K562 (cell line): Measurements from ENCODE around the gene LY6G5B. TPM values are rescaled to one million over a fixed set of nuclear protein-coding genes. Genes with fewer than 3 reads are reported as not detected.

ENCODE experiments used
- ATAC-seq: fragments of 200-7000 bp; cut with Tn5 transposase; 3 replicates; pipeline ENCODE4 v1.9.1; 2020; ENCODE audit warnings: moderate library complexity
- BruUV-seq: library from RNA; stranded (reverse); fragments of 400-500 nt; replicated peaks from 2 replicates; lab custom pipeline; 2021; lab: Mats Ljungman, UMichigan
- CTCF ChIA-PET: fragments of 300-600 bp; formaldehyde crosslinking; extraction: SDS; loops from one replicate; lab custom pipeline; 2021; ENCODE audit warnings: low intra/inter-chr PET ratio; lab: Yijun Ruan, JAX
- POLR2A ChIA-PET: fragments of 300-600, 350-650 bp; sonication (Branson Sonifier 250); formaldehyde crosslinking; extraction: SDS; loops from one replicate; lab custom pipeline; 2021; ENCODE audit warnings: antibody characterized with exemption, inconsistent platforms; lab: Yijun Ruan, JAX
- DNase-seq, 4 experiments: peaks; one replicate each; pipeline versions ENCODE4 v3.0.0 to v3.0.0-alpha.2; 2011 to 2018; ENCODE audit warnings: low spot score in 3 of 4, mixed read lengths in 3 of 4; ENCODE audit errors: extremely low read depth in 1 of 4
- FAIRE-seq: peaks from 2 replicates; lab custom pipeline; 2011; peaks lifted over from hg19 to GRCh38; lab: Jason Lieb, UNC
- H2AFZ ChIP-seq: 2 replicates; pipeline ENCODE4 v1.6.0; 2011; ENCODE audit warnings: low read depth, low read length, control low read depth, inconsistent platforms
- H3K27ac ChIP-seq: fragments of 200-600 bp; 3 replicates; pipeline ENCODE4 v1.8.0; 2011; ENCODE audit warnings: low read depth, mild to moderate bottlenecking, control low read depth, inconsistent platforms, low read length, moderate library complexity, mixed read lengths; ENCODE audit errors: extremely low read depth
- H3K27me3 ChIP-seq, 2 experiments: fragments of 300-600 bp in 1 of 2; 2 replicates in 1 of 2; 3 replicates in 1 of 2; pipeline versions ENCODE4 v1.6.0 to v1.8.0; 2011; ENCODE audit warnings: inconsistent platforms in 2 of 2, low read length in 2 of 2, mild to moderate bottlenecking in 1 of 2, mixed read lengths in 1 of 2, moderate library complexity in 1 of 2; ENCODE audit not compliant: control insufficient read depth in 2 of 2, insufficient read depth in 2 of 2
- H3K36me3 ChIP-seq: fragments of 300-600 bp; 3 replicates; pipeline ENCODE4 v1.8.0; 2011; ENCODE audit warnings: mild to moderate bottlenecking, low read length, inconsistent platforms; ENCODE audit not compliant: control insufficient read depth, insufficient read depth
- H3K4me1 ChIP-seq, 2 experiments: fragments of 200-600 bp in 1 of 2; replicated peaks in 1 of 2; 2 replicates in 1 of 2; 3 replicates in 1 of 2; pipeline versions ENCODE4 v1.5.1 to v1.8.0; 2011; ENCODE audit warnings: inconsistent platforms in 2 of 2, low read length in 2 of 2, mild to moderate bottlenecking in 1 of 2, mixed read lengths in 1 of 2, moderate library complexity in 1 of 2; ENCODE audit not compliant: control insufficient read depth in 2 of 2, insufficient read depth in 2 of 2
- H3K4me2 ChIP-seq: 2 replicates; pipeline ENCODE4 v1.6.1; 2011; ENCODE audit warnings: low read length, control low read depth, inconsistent platforms, mixed read lengths; ENCODE audit not compliant: insufficient read depth
- H3K4me3 ChIP-seq: fragments of 200-600 bp; sonication (generic), shearing (Covaris generic); 2 replicates; pipeline ENCODE4 v1.5.1; 2016; ENCODE audit warnings: control low read depth, inconsistent platforms
- H3K79me2 ChIP-seq: fragments of 200-600 bp; 3 replicates; pipeline ENCODE4 v1.8.0; 2011; ENCODE audit warnings: low read length, inconsistent platforms; ENCODE audit not compliant: control insufficient read depth, insufficient read depth
- H3K9ac ChIP-seq, 2 experiments: 2 replicates each; pipeline versions ENCODE4 v1.6.0 to v1.6.1; 2011; ENCODE audit warnings: low read depth in 2 of 2, low read length in 2 of 2, control low read depth in 1 of 2, inconsistent platforms in 1 of 2, mild to moderate bottlenecking in 1 of 2, mixed read lengths in 1 of 2; ENCODE audit not compliant: insufficient read depth in 1 of 2
- H3K9me1 ChIP-seq: one replicate; pipeline ENCODE4 v1.6.0; 2011; ENCODE audit warnings: inconsistent platforms, mild to moderate bottlenecking, low read length, moderate library complexity; ENCODE audit not compliant: control insufficient read depth, insufficient read depth
- H3K9me3 ChIP-seq: replicated peaks from 2 replicates; pipeline ENCODE4 v1.5.1; 2011; ENCODE audit warnings: low read depth, low read length, inconsistent platforms; ENCODE audit not compliant: control insufficient read depth, insufficient read depth
- H4K20me1 ChIP-seq: replicated peaks from 2 replicates; pipeline ENCODE4 v1.6.1; 2011; ENCODE audit warnings: low read length, inconsistent platforms, mixed read lengths; ENCODE audit not compliant: control insufficient read depth, insufficient read depth
- NR1H2 ChIP-seq: sonication (generic); formaldehyde crosslinking; IDR thresholded peaks from 2 replicates; pipeline ENCODE4 v1.4.0; 2020; ENCODE audit warnings: mild to moderate bottlenecking, missing genetic modification reagents
- RBFOX2 ChIP-seq: fragments of 200-400 bp; formaldehyde crosslinking; IDR thresholded peaks from 2 replicates; pipeline ENCODE4 v1.6.1; 2017; ENCODE audit warnings: low read depth, mild to moderate bottlenecking, low read length, moderate library complexity
- SMARCC2 ChIP-seq: fragments of 450-650 bp; IDR thresholded peaks from 2 replicates; pipeline ENCODE4 v1.6.1; 2017; ENCODE audit warnings: antibody characterized with exemption, moderate library complexity, mild to moderate bottlenecking, low read depth
- TFAP4 ChIP-seq: sonication (generic); formaldehyde crosslinking; IDR thresholded peaks from 2 replicates; pipeline ENCODE4 v1.8.0; 2022; ENCODE audit warnings: missing genetic modification reagents, mild to moderate bottlenecking, moderate library complexity, borderline replicate concordance
- ZBTB7A ChIP-seq: IDR thresholded peaks from 2 replicates; pipeline ENCODE4 v1.6.1; 2011; ENCODE audit warnings: low read depth, mild to moderate bottlenecking, low read length, moderate library complexity, borderline replicate concordance; ENCODE audit not compliant: control insufficient read depth
- ZNF253 ChIP-seq: fragments of 250-450 bp; sonication (Bioruptor Pico); conservative IDR thresholded peaks from 2 replicates; pipeline ENCODE4 v1.6.1; 2021; ENCODE audit warnings: mild to moderate bottlenecking
- WGBS: fragments of 100-300 bp; shearing (Covaris generic); methylation state at CpG from one replicate; pipeline ENCODE4 v1.1.6; 2016; ENCODE audit warnings: low coverage, mixed read lengths; ENCODE audit not compliant: insufficient coverage; ENCODE audit errors: missing lambda C conversion rate; 5-methylcytosine and 5-hydroxymethylcytosine counted together
- in situ Hi-C: fragments of 300-500 bp; cut with MboI; formaldehyde crosslinking; loops from 4 replicates; pipeline ENCODE4 v1.15.0; 2018; ENCODE audit warnings: inconsistent platforms, mixed read lengths
- intact Hi-C: fragments of 100-400 bp; cut with micrococcal nuclease; formaldehyde crosslinking; loops from 2 replicates; pipeline ENCODE4 v1.14.2; 2022
- polyA plus RNA-seq, 8 experiments: library from polyadenylated mRNA; depleted of rRNA in 4 of 8; stranded (reverse) in 5 of 8; unstranded in 3 of 8; fragments of >200 nt; fragmentation: Nextera tagmentation in 2 of 8; fragmentation: Illumina TruSeq in 1 of 8; extraction: Ambion mirVana in 2 of 8; extraction: Trizol in 1 of 8; gene quantifications; 2 replicates each; pipeline versions ENCODE4 v1.2.1 to v1.2.3, GENCODE V29; 2011 to 2014; ENCODE audit warnings: inconsistent platforms in 1 of 8, missing spikeins in 1 of 8
- total RNA-seq, 7 experiments: library from RNA; depleted of rRNA in 6 of 7; stranded (reverse); fragments of >200 nt in 6 of 7; fragmentation: Illumina TruSeq in 2 of 7; extraction: Trizol in 2 of 7; gene quantifications; 2 replicates each; pipeline versions ENCODE4 v1.2.1 to v1.2.3, GENCODE V29; 2011 to 2021; ENCODE audit warnings: low replicate concordance in 1 of 7
- TF ChIP-seq, protein P1 (sequence below), 3 experiments: fragments of 200-800 bp in 1 of 3; sonication (Bioruptor generic) in 1 of 3; sonication (generic) in 1 of 3; formaldehyde crosslinking in 1 of 3; IDR thresholded peaks; 2 replicates each; pipeline versions ENCODE4 v1.6.1 to v1.8.0; 2016 to 2022; ENCODE audit warnings: mild to moderate bottlenecking in 2 of 3, missing compliant biosample characterization in 2 of 3, missing genetic modification characterization in 2 of 3, missing genetic modification reagents in 1 of 3

Gene LY6G5B
- total and polyA plus RNA-seq, 9 of the 15 experiments (the other 6 are each of a cell fraction or from before 2014, with no cell fraction given), result 6.0 to 27.0 (median 7.5) TPM

GRCh38 chr6:31692353-31692752 is 22.6 kb downstream of the LY6G5B start (continued):
- TF ChIP-seq, protein P1, sequence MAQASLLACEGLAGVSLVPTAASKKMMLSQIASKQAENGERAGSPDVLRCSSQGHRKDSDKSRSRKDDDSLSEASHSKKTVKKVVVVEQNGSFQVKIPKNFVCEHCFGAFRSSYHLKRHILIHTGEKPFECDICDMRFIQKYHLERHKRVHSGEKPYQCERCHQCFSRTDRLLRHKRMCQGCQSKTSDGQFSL (CRISPR knock-in tag; IDR thresholded peaks at IDR 0.05), result 0 out of 2 replicates have a peak, but pooled peaks have one; percentile 42
- TF ChIP-seq, protein P1 (tag; IDR thresholded peaks at IDR 0.05), result 0 out of 4 replicates have a peak, but pooled peaks of 1 of the 2 experiments have one; percentile 0

- no peaks in the 10 kb centered on the region for H3K27me3 ChIP-seq
- no peak overlapping the region for H3K27ac ChIP-seq
- H3K4me1 ChIP-seq, result peaks cover 44 to 47% of the 10 kb centered on the region in 2 experiments
- intact Hi-C loops (no loop called here), in situ Hi-C loops (no loop called here)
- no TSS peak for BruUV-seq
- peaks cover 6% of the 10 kb centered on the region; the same call in 2 of the 3 replicates for H3K79me2 ChIP-seq
- no peak overlapping the region for H3K4me3 ChIP-seq
- peak overlapping the region in 1 of 2 experiments; percentile 59; a peak in 2 of 4 replicates for H3K9ac ChIP-seq
- ChIA-PET CTCF (no interaction called here), POLR2A (interaction anchor here (0.7 to 7.1 kb wide), 12 partner anchors 9 to 164 kb away, joined by 3 to 158 read pairs (median 12); partner anchors contain the start of genes ABHD16A, CLIC1, GPANK1 and HSPA1B)
- no peaks in the 10 kb centered on the region for H3K9me3 ChIP-seq
- H3K36me3 ChIP-seq, result peaks cover 90% of the 10 kb centered on the region
- H4K20me1 ChIP-seq, result no peaks in the 10 kb centered on the region
- FAIRE-seq (no peak), ATAC-seq (no peak), DNase-seq (no peak)
- no peak overlapping the region for H3K4me2 ChIP-seq
- H3K9me1 ChIP-seq, result peaks cover 5% of the 10 kb centered on the region
- TF ChIP-seq, protein P1 (CRISPR knock-in tag; IDR thresholded peaks at IDR 0.05), result 0 out of 2 replicates have a peak, but pooled peaks have one; percentile 3
- TF ChIP-seq, protein P1 (tag; IDR thresholded peaks at IDR 0.05), result no peak
- TF ChIP-seq TFAP4 (CRISPR knock-in tag) (0 out of 2 replicates have a peak, but pooled peaks have one; percentile 14), NR1H2 (CRISPR knock-in tag) (no peak), ZBTB7A (peak; percentile 6; the same call in 1 of the 2 replicates), RBFOX2 (0 out of 2 replicates have a peak, but pooled peaks have one; percentile 7), ZNF253 (CRISPR knock-in tag) (no peak), SMARCC2 (no peak)
- WGBS, result 82% methylated on average over 9 of the region's 9 CpGs
- no peak overlapping the region for H2AFZ ChIP-seq
These were observed 23.1 kb downstream of the LY6G5B start for GRCh38 chr6:31692886-31693285.
